K562 (cell line): ENCODE data around the gene CCL19. TPM values are rescaled to one million over a fixed set of nuclear protein-coding genes. Genes with fewer than 3 reads are reported as not detected.

Experiments used
- ARNT ChIP-seq, 2 experiments: fragments of 450-650 bp; IDR thresholded peaks; 2 replicates each; pipeline ENCODE4 v1.6.1; 2016; ENCODE audit warnings: mild to moderate bottlenecking in 1 of 2
- DPF2 ChIP-seq: fragments of 450-650 bp; IDR thresholded peaks from 2 replicates; pipeline ENCODE4 v1.6.1; 2016
- FOXK2 ChIP-seq, 2 experiments: fragments of 450-650 bp; IDR thresholded peaks in 1 of 2; conservative IDR thresholded peaks in 1 of 2; 2 replicates each; pipeline ENCODE4 v1.6.1; 2016; ENCODE audit warnings: low read depth in 2 of 2, mild to moderate bottlenecking in 1 of 2
- GTF2E2 ChIP-seq: fragments of 200-800 bp; sonication (Bioruptor generic); IDR thresholded peaks from 2 replicates; pipeline ENCODE4 v1.6.1; 2016; ENCODE audit warnings: missing genetic modification characterization, missing compliant biosample characterization
- IRF2 ChIP-seq: sonication (generic); formaldehyde crosslinking; IDR thresholded peaks from 2 replicates; pipeline ENCODE4 v1.8.1; 2022; ENCODE audit warnings: mild to moderate bottlenecking, missing genetic modification reagents
- MTA2 ChIP-seq: fragments of 450-650 bp; IDR thresholded peaks from 2 replicates; pipeline ENCODE4 v1.6.1; 2016; ENCODE audit warnings: low read depth
- MYBL2 ChIP-seq, 2 experiments: fragments of 450-650 bp in 1 of 2; sonication (generic) in 1 of 2; formaldehyde crosslinking in 1 of 2; IDR thresholded peaks; 2 replicates each; pipeline versions ENCODE4 v1.6.1 to v1.8.1; 2017 to 2022; ENCODE audit warnings: borderline replicate concordance in 1 of 2, inconsistent platforms in 1 of 2, low read depth in 1 of 2, mild to moderate bottlenecking in 1 of 2, missing genetic modification reagents in 1 of 2, moderate library complexity in 1 of 2
- NCOR1 ChIP-seq: fragments of 450-650 bp; IDR thresholded peaks from 2 replicates; pipeline ENCODE4 v1.6.1; 2016; ENCODE audit warnings: mild to moderate bottlenecking, moderate library complexity
- NKRF ChIP-seq: fragments of 450-650 bp; IDR thresholded peaks from 2 replicates; pipeline ENCODE4 v1.6.1; 2016; ENCODE audit warnings: borderline replicate concordance
- SAP30 ChIP-seq: fragments of 200-600 bp; sonication (generic); IDR thresholded peaks from 2 replicates; pipeline ENCODE4 v1.6.1; 2012; ENCODE audit warnings: borderline replicate concordance, low read depth, mild to moderate bottlenecking, moderate library complexity, low read length, control low read depth, inconsistent platforms; ENCODE audit not compliant: insufficient read depth, poor library complexity, severe bottlenecking
- SMARCE1 ChIP-seq: fragments of 450-650 bp; IDR thresholded peaks from 2 replicates; pipeline ENCODE4 v1.7.1; 2016; ENCODE audit warnings: mild to moderate bottlenecking
- ZBTB40 ChIP-seq, 2 experiments: fragments of 450-650 bp in 1 of 2; sonication (generic) in 1 of 2; formaldehyde crosslinking in 1 of 2; IDR thresholded peaks; 2 replicates each; pipeline versions ENCODE4 v1.7.1 to v1.9.0; 2016 to 2022; ENCODE audit warnings: inconsistent platforms in 1 of 2, mild to moderate bottlenecking in 1 of 2, missing genetic modification reagents in 1 of 2
- ZNF134 ChIP-seq: fragments of 250-450 bp; sonication (Bioruptor Pico); conservative IDR thresholded peaks from 2 replicates; pipeline ENCODE4 v1.4.0; 2020
- ZNF217 ChIP-seq: sonication (generic); formaldehyde crosslinking; IDR thresholded peaks from 2 replicates; pipeline ENCODE4 v1.8.0; 2022; ENCODE audit warnings: mild to moderate bottlenecking, missing genetic modification reagents
- ZNF766 ChIP-seq: fragments of 200-800 bp; sonication (Bioruptor generic); conservative IDR thresholded peaks from 2 replicates; pipeline ENCODE4 v1.6.1; 2016; ENCODE audit warnings: missing genetic modification characterization, missing compliant biosample characterization
- polyA plus RNA-seq, 8 experiments: library from polyadenylated mRNA; depleted of rRNA in 4 of 8; stranded (reverse) in 5 of 8; unstranded in 3 of 8; fragments of >200 nt; fragmentation: Nextera tagmentation in 2 of 8; fragmentation: Illumina TruSeq in 1 of 8; extraction: Ambion mirVana in 2 of 8; extraction: Trizol in 1 of 8; gene quantifications; 2 replicates each; pipeline versions ENCODE4 v1.2.1 to v1.2.3, GENCODE V29; 2011 to 2014; ENCODE audit warnings: inconsistent platforms in 1 of 8, missing spikeins in 1 of 8
- total RNA-seq, 7 experiments: library from RNA; depleted of rRNA in 6 of 7; stranded (reverse); fragments of >200 nt in 6 of 7; fragmentation: Illumina TruSeq in 2 of 7; extraction: Trizol in 2 of 7; gene quantifications; 2 replicates each; pipeline versions ENCODE4 v1.2.1 to v1.2.3, GENCODE V29; 2011 to 2021; ENCODE audit warnings: low replicate concordance in 1 of 7

The CCL19 gene
- total and polyA plus RNA-seq, 9 of the 15 experiments (the other 6 are each of a cell fraction or from before 2014, with no cell fraction given) = not detected

GRCh38 chr9:34651876-34652601 lies 39.0 kb downstream of the CCL19 start, which contains the start of gene IL11RA (continued):
- peak; percentile 62 for TF ChIP-seq ZBTB40 (IDR thresholded peaks at IDR 0.05)
- TF ChIP-seq ZBTB40 (CRISPR knock-in tag; IDR thresholded peaks at IDR 0.05) = no peak
- no peak for TF ChIP-seq IRF2
- no peak for TF ChIP-seq SAP30
- peak; percentile 91 for TF ChIP-seq NKRF
- 0 out of 2 replicates have a peak, but pooled peaks have one; percentile 11 for TF ChIP-seq NCOR1
- TF ChIP-seq MTA2 = no peak
- no peak for TF ChIP-seq MYBL2 (IDR thresholded peaks at IDR 0.05; ENCODE audit: low read depth)
- TF ChIP-seq MYBL2 (CRISPR knock-in tag; IDR thresholded peaks at IDR 0.05; ENCODE audit: borderline replicate concordance) = no peak
- peak; percentile 53 for TF ChIP-seq DPF2
- peak; percentile 23 to 34; a peak in 1 of 4 replicates for TF ChIP-seq FOXK2 (conservative IDR thresholded peaks at IDR 0.05 in 1 of 2, IDR thresholded peaks at IDR 0.05 in 1 of 2; ENCODE audit: low read depth in 2 of 2)
- no peak for TF ChIP-seq ZNF766 (CRISPR knock-in tag)
- 0 out of 2 replicates have a peak, but pooled peaks have one; percentile 35 for TF ChIP-seq SMARCE1
- peak in 1 of 2 experiments; percentile 53; a peak in 2 of 4 replicates for TF ChIP-seq ARNT (IDR thresholded peaks at IDR 0.05)
- TF ChIP-seq ZNF134 (CRISPR knock-in tag) = no peak
- TF ChIP-seq ZNF217 (CRISPR knock-in tag) = no peak
- TF ChIP-seq GTF2E2 (tag) = no peak
